ENCODE data around the gene CACNA1G.

The CACNA1G gene

DNA sequence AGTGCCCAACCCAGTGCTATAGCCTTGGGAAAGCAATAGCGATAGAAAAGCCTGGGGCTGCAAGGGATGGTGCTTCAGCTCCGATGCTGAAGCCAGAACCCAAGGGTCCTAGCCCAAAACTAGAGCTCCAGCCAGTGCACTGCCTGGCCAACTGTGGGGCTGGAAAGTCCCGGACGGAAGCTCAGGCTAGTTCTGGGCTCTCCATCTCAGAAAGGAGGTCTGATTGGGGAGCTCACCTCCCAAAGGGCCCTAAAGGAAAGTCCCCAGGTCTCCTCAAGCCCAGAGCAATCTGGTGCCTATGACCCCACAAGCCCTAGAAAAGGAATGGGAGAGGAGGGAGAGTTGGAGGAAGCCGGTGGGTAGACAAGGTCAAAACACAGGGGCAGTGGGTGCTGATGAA lies 72.1 kb downstream of the CACNA1G start:
- DNase-seq (ENCODE audit: low read depth in 2 of 2) = no peak

DNA sequence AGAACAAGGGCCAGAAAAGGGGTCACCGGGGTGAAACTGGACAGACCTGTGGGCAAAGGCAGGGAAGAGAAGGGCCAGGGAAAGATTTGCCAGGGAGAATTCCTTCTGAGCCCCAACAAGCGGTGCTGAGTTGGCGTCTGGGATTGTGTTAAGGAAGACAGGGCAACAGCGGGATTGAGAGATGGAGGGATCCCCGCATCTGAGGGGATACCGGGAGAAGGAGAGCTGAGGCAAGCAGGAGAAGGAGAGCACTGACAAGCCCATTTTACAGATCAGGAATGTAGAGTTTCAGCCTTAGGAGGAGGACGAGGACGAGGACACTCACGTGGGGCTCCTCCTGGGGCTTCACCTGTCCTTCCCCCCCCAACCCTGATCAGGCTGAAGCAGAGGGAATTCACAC lies 73.2 kb downstream of the CACNA1G start:
- no peak for DNase-seq (ENCODE audit: low read depth in 2 of 2)

DNA sequence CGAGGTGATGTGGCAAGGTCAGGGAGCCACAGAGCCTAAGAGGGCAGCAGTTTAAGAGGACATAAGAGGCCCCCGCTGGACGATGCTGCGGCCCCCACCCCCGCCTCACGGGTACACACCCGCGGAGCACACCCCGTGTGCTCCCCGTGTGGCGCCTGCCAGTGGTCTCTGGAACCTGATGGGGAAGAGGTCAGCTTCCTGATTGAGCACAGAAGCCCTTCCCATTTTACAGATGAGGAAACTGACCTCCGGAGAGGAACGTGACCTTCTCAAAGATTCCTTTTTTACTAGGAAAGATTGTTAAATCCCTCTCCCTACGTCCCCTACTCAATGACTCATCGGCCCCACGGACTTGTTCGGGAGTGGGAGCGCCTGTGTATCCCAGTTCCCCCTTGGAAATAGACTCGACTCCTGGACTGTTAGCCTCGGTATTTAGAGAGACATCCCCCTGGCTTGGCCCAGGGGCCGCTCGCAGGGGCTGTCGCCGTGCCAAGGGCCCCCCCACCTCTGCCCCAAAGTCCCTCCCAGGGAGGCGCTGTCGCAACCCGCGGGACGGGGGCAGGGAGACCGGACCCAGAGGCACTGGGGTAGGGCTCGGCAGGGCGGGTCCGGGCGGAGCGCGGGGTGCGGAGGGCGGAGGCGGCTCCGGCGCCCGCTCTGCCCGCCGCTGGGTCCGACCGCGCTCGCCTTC lies 73.9 kb downstream of the CACNA1G start, which contains the start of gene ABCC3:
TSS of gene ABCC3 (plus strand) at position 658 of the 691 bp plus-strand sequence. CDS start 56 bp downstream, outside the sequence.
- DNase-seq (ENCODE audit: low read depth in 2 of 2) = no peak

GRCh38 chr17:50634915-50635731 lies 74.6 kb downstream of the CACNA1G start:
- DNase-seq (ENCODE audit: low read depth in 2 of 2) = no peak

- DNase-seq (ENCODE audit: low read depth in 2 of 2) = no peak
Measured at GRCh38 chr17:50635732-50635981, 75.1 kb downstream of the CACNA1G start.

GRCh38 chr17:50635982-50636803 lies 75.7 kb downstream of the CACNA1G start:
- no peak for DNase-seq (ENCODE audit: low read depth in 2 of 2)

GRCh38 chr17:50636804-50637195 lies 76.3 kb downstream of the CACNA1G start:
- no peak for DNase-seq (ENCODE audit: low read depth in 2 of 2)

GRCh38 chr17:50637829-50638605 lies 77.5 kb downstream of the CACNA1G start:
- DNase-seq (ENCODE audit: low read depth in 2 of 2) = no peak

DNA sequence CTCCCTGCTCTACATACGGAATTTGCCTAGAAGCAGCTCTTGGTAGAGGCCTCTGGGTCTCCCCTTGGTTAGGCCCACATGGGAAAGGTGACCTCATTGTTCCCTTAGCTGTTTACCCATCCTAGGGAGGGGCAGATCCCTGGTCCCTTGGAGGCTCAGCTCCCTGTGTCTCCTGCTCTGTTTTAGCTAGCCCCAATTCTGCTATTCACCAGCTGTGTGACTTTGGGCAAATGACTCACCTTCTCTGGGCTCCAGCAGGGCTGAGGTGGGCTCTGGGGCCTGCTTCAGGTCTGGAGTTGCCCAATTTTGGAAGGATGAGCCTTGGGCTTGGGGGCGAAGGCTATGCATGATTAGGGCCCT lies 78.1 kb downstream of the CACNA1G start:
- DNase-seq (ENCODE audit: low read depth in 2 of 2) = no peak

- DNase-seq (ENCODE audit: low read depth in 2 of 2) = no peak
Measured at GRCh38 chr17:50638966-50639713, 78.6 kb downstream of the CACNA1G start.

DNA sequence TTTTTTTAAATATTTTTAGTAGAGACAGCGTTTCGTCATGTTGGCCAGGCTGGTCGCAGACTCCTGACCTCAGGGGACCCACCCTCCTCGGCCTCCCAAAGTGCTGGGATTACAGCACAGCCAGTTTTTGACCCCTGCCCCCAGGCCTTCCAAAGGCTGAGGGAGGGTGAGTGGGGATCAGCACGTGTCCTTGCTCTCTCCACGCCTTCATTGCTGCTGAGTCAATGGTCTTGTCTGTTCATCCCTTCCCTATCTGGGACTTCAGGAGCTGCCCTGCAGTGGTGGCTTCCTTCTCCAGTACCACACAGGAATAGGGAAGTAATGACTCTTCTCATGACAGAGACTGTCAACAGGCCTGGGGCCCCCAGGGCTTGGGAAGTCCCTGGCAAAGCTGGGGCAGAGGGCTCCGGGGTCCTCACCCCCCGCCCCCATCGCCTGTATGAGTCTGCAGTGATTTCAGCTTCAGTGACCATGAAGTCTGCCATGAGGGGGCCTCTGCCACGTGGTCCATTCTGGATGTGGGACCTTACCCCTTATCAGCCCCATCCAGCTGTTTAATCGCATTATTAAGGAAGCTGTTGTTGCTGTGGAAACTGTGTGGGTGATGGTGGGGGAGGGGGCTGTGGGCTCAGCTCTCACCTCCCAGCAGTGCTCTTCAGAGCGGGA lies 80.3 kb downstream of the CACNA1G start:
- no peak for DNase-seq (ENCODE audit: low read depth in 2 of 2)

DNA sequence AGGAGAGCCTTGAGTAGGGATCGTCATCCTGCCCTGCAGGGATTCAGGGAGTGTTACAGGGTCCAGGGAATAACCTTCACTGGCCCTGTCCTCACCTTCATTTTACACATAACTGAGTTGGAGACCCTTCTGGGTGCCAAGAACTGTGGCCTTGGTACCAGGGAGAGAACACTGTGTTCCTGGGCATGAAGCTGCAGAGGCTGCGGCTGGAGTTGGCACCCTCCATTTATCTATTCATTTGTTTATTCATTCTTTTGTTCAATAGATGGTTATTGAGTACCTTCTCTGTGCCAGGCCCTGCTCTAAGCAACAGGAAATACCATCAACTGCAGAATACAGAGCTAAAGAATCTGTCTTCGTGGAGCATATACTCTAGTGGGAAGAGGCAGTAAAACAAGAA lies 80.8 kb downstream of the CACNA1G start:
- no peak for DNase-seq (ENCODE audit: low read depth in 2 of 2)

- DNase-seq (ENCODE audit: low read depth in 2 of 2) = no peak
Measured at GRCh38 chr17:50642071-50642721, 81.7 kb downstream of the CACNA1G start.

GRCh38 chr17:50642722-50643656 lies 82.5 kb downstream of the CACNA1G start:
- DNase-seq (ENCODE audit: low read depth in 2 of 2) = no peak

DNA sequence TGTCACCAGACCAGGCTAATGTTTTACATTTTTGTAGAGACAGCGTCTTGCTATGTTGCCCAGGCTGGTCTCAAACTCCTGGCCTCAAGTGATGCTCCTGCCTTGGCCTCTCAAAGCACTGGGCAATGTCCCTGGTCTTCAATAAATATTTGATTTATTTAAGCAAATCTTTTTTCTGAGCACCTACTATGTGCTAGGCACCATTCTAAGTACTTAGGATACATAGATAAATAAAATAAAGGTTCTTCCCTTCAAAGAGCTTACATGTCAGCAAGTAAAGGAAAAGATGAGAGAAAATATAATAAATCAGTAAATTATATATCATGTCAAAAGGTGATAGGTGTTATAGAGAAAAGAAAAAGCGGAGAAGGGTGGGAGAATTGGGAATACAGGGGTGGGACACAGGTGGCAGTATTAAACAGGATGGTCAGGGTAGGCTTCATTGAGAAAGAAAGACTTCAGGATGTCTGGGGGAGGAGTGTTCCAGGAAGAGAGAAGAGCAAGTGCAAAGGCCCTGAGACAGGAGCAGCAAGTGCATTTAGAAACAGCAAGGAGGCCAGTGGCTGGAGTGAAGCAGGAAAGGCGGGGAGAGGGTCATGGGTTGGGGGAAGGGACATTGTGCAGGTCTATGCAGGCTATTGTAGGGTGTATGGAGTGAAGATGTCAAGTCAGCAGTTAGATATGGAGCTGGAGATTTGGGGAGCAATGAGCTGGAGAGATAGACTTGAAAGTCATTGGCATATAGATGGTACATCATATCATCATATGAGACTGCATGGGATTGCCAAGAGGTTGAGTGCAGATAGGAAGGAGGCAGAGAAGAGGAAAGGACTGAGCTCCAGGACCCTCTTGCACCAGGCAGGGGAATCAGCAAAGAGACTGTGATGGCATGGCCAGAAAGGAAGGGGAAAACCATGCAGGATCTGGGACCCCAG lies 85.5 kb downstream of the CACNA1G start:
- DNase-seq (ENCODE audit: low read depth in 2 of 2) = no peak

DNA sequence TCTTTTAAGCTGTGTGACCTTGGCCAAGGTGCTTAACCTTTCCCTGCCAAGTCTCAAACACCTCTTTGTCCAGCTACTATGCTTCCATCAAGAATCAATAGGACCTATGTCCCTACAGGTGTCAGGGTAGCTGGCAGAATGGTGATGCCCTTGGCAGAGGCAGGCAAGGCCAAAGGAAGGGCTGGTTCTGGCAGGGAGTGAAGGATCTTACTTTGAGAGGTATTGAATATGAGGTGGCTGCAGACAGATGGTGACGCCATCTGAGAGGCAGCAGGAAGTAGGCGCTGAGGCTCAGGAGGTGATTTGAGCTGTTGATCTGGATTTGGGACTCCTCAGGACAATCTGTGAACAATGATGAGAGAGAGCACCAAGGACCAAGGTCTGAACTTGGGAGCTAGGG lies 86.7 kb downstream of the CACNA1G start:
- no peak for DNase-seq (ENCODE audit: low read depth in 2 of 2)

- no peak for DNase-seq (ENCODE audit: low read depth in 2 of 2)
Measured at GRCh38 chr17:50649042-50649908, 88.8 kb downstream of the CACNA1G start.

Measured in stimulated activated CD8-positive, alpha-beta memory T cell treated with anti-CD3 and anti-CD28 coated beads, Interleukin-15, amount 100 ng/mL, for 48 hours (primary cell).